Activated CD4-positive, alpha-beta T cell treated with anti-CD3 and anti-CD28 coated beads, Interleukin-2, amount 10 ng/mL, durations not matched to agents 24 days and 14 days (primary cell): Measurements from ENCODE around the gene FAM193A. TPM values are rescaled to one million over a fixed set of nuclear protein-coding genes. Genes with fewer than 3 reads are reported as not detected.
"Not testable (repeated sequence)": the region's sequence is repeated elsewhere in the genome, so short reads cannot be mapped to it uniquely, and the experiment has no call there.

Source experiments
- DNase-seq: peaks from one replicate; pipeline ENCODE4 v3.0.0; 2022
- H3K27ac Mint-ChIP-seq: one replicate; pipeline ENCODE4 v1.8.0; 2022; ENCODE audit warnings: mild to moderate bottlenecking, mixed read lengths
- H3K27me3 Mint-ChIP-seq: one replicate; pipeline ENCODE4 v1.8.0; 2022; ENCODE audit warnings: mixed read lengths
- H3K36me3 Mint-ChIP-seq: one replicate; pipeline ENCODE4 v1.8.0; 2022; ENCODE audit warnings: low read depth, mild to moderate bottlenecking, mixed read lengths
- H3K4me1 Mint-ChIP-seq: one replicate; pipeline ENCODE4 v1.8.0; 2021; ENCODE audit warnings: mixed read lengths
- H3K4me3 Mint-ChIP-seq: one replicate; pipeline ENCODE4 v1.8.0; 2022; ENCODE audit warnings: mild to moderate bottlenecking, moderate library complexity, mixed read lengths
- H3K9me3 Mint-ChIP-seq: one replicate; pipeline ENCODE4 v1.8.0; 2021; ENCODE audit warnings: mixed read lengths
- intact Hi-C: fragments of 100-400 bp; cut with micrococcal nuclease; formaldehyde crosslinking; loops from one replicate; pipeline ENCODE4 v1.15.1; 2023
- total RNA-seq: library from RNA; stranded (reverse); gene quantifications from 2 replicates; pipeline ENCODE4 v1.2.3, GENCODE V29; 2022

Gene FAM193A
- total RNA-seq, 1 donor from 2014 or later: 29.5 TPM

DNA sequence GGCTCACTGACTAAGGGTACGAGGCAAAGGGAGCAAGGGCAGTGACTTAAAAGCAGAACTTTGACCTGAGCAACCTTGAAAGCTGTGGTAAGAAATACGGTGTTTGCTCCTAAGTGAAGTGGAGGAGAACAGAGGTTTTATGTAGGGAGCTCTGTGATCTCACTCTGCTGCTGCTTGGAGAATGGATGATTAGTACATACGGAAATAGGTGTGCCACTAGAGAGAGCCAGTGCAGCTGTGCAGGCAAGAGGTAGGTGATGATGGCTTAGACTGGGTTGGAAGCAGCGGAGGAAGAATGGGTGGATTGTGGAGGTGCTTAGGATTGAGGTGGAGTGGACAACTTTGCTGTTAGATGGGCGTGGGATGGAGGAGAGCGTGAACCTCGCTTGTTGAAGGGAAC lies 85.0 kb downstream of the FAM193A start:
- Mint-ChIP-seq H3K4me1 (peaks cover 13% of the 10 kb centered on the region), H3K36me3 (peaks cover 4% of the 10 kb centered on the region), H3K4me3 (no peak overlapping the region), H3K27ac (peak overlapping the region; percentile 27), H3K9me3 (no peaks in the 10 kb centered on the region), H3K27me3 (no peaks in the 10 kb centered on the region)
- no peak for DNase-seq
- intact Hi-C loops: no loop called here

DNA sequence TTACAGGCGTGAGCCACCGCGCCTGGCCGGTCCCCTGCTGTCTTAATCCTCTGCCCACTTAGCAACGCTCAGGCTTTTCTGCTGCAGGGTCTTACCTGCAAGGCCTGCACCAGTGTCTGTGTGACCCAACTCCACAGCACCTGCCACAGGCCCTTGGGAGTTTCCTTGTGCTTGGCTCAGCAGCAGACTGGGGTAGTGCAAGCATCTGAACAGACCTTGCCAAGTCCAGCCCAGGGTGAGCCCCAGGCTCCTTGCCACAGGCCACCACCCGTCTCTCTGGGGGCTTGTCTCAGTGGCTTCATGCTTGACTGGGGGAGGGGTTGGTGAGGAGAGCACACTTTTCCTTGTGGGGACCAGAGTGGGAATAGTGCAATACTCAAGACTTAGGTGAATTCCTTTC lies 87.0 kb downstream of the FAM193A start:
- H3K9me3 Mint-ChIP-seq: no peaks in the 10 kb centered on the region
- no peak overlapping the region for H3K4me3 Mint-ChIP-seq
- H3K4me1 Mint-ChIP-seq: peaks cover 13% of the 10 kb centered on the region
- no peak for DNase-seq
- intact Hi-C loops: no loop called here
- H3K36me3 Mint-ChIP-seq: peaks cover 15% of the 10 kb centered on the region
- H3K27me3 Mint-ChIP-seq: no peaks in the 10 kb centered on the region
- H3K27ac Mint-ChIP-seq: no peak overlapping the region

DNA sequence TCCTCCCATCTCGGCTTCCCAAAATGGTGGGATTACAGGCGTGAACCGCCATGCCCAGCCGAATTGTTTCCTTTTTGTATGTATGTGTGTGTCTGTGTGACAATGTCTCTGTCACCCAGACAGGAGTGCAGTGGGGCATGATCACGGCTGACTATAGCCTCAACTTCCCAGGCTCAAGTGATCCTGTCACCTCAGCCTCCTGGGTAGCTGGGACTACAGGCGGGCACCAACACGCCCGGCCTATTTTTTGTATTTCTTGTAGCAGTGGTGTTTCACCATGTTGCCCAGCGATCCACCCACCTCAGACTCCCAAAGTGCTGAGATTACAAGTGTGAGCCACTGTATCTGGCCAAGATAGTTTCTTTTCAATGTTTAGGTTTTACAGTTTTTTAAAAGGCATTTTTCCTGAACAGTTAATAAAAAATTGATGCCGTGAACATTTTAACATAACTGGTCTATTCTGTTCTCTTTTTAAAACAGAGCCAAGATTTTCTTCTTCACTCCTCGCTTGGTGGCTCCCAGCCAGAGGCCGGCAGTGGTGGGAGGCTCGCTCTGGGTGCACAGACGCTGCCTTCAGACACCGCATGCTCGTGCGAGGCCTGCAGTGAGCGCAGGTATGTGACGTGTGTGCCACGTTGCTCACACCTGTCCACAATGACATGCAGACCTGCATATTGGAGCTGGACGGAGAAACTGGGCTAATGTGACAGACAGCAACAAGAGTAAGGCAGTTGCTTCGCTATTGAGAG lies 88.5 kb downstream of the FAM193A start:
- Mint-ChIP-seq H3K36me3 (peaks cover 22% of the 10 kb centered on the region), H3K4me3 (no peak overlapping the region), H3K4me1 (peaks cover 10% of the 10 kb centered on the region), H3K9me3 (no peaks in the 10 kb centered on the region), H3K27ac (no peak overlapping the region), H3K27me3 (no peaks in the 10 kb centered on the region)
- DNase-seq: no peak
- intact Hi-C loops: no loop called here

DNA sequence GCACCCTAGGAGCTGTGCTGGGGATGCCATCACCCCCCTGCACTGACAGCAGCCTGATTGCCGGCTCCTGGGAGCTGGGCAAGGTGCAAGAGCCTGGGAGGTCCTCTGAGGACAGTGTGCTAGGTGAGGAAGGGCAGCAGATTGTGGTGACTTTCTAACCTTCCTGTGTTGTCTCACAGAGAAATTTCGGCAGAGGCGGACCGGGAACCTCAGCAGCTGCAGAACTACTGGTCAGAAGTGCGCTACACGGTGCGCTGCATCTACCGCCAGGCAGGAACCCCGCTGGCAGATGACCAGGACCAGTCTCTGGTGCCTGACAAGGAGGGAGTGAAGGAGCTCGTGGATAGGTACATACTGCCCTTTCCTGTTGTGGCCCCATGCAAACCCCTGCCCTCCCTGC lies 89.8 kb downstream of the FAM193A start:
- Mint-ChIP-seq H3K36me3 (peaks cover 25% of the 10 kb centered on the region), H3K27ac (no peak overlapping the region), H3K4me3 (no peak overlapping the region), H3K9me3 (no peaks in the 10 kb centered on the region), H3K4me1 (peaks cover 4% of the 10 kb centered on the region), H3K27me3 (no peaks in the 10 kb centered on the region)
- intact Hi-C loops: no loop called here
- DNase-seq: no peak

DNA sequence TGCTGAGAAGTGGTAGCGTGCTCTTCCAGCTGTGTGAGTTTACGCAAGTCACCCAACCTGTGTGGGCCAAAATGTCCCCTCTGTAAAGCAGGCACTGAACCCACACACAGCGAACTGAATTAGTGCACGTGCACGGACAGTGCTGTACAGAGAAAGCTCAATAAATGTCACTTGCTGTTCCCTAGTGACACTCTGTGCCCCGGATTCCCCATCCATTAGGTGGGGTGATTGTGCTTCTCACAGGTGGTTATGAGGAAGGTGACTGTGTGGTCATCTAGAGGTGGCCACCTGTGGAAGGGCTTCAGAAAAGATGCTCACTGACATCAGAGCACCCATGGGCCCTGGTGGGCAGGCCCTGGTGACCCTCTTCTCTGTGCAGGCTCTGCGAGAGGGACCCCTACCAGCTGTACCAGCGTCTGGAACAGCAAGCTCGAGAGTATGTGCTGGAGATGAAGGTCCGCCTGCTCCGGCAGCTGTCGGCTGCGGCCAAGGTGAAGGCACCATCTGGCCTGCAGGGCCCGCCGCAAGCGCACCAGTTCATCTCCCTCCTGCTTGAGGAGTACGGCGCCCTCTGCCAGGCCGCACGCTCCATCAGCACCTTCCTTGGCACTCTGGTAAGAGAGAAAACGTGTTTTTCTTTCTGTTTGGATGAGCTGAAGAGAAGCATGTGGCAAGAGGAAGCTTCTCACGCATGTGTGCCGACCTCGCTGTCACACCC lies 94.3 kb downstream of the FAM193A start:
- no peaks in the 10 kb centered on the region for H3K4me1 Mint-ChIP-seq
- no peak overlapping the region for H3K4me3 Mint-ChIP-seq
- intact Hi-C loops: no loop called here
- no peak for DNase-seq
- H3K27me3 Mint-ChIP-seq: no peaks in the 10 kb centered on the region
- H3K9me3 Mint-ChIP-seq: no peaks in the 10 kb centered on the region
- H3K27ac Mint-ChIP-seq: no peak overlapping the region
- peaks cover 28% of the 10 kb centered on the region for H3K36me3 Mint-ChIP-seq

DNA sequence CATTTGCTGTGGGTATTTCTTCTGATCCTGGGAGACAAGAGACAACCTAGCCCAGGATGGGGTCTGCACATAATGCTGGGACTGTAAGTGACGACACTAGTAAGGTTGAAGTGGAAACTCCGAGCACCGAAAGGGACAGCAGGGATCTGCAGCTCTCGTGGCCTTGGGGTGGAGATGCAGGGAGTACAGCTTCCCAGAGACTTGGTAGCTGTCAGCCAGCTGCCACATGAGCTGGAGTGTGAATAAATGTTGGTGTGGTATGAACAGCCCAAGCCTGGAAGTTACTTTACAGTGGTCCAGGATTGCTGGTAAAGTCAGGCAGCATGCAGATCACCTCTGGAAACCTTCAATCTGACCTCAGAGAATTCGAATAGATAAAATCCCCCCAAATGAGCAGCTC lies 97.6 kb downstream of the FAM193A start:
- H3K4me1 Mint-ChIP-seq: no peaks in the 10 kb centered on the region
- intact Hi-C loops: no loop called here
- no peak overlapping the region for H3K27ac Mint-ChIP-seq
- peaks cover 32% of the 10 kb centered on the region for H3K36me3 Mint-ChIP-seq
- H3K9me3 Mint-ChIP-seq: no peaks in the 10 kb centered on the region
- DNase-seq: no peak
- H3K4me3 Mint-ChIP-seq: no peak overlapping the region
- no peaks in the 10 kb centered on the region for H3K27me3 Mint-ChIP-seq

DNA sequence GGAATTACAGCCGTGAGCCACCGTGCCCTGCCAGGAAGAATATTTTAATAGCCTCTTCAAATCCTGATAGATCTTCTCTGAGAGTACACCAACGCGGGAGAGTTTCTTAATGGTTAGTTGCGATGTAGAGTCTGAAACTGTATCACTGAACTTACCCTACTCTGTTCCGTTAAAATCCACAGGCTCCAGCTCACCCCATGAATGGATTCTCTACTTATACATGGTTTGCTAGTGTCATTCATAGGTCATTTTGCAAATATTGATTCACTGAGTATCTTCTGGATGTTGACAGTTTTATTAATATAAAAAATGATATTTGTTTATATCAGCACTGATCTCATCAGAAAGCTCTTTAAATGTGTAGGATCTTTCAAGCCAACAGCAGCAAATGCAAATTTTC lies 99.9 kb downstream of the FAM193A start:
- intact Hi-C loops: no loop called here

DNA sequence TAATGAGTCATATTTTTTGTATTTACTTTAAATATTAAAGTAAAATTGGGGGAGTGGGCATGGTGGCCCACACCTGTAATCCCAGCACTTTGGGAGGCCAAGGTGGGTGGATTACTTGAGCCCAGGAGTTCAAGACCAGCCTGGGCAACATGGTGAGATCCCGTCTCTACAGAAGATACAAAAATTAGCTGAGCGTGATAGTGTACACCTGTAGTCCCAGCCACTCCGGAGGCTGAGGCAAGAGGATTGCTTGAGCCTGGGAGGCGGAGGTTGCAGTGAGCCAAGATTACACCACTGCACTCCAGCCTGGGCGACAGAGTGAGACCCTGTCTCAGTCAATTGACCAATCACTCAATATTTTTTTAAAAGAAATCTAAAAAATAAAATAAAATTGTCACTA lies 100.5 kb downstream of the FAM193A start:
- H3K36me3 Mint-ChIP-seq: peaks cover 35% of the 10 kb centered on the region
- intact Hi-C loops, H3K4me1 Mint-ChIP-seq, H3K27me3 Mint-ChIP-seq, H3K4me3 Mint-ChIP-seq, H3K27ac Mint-ChIP-seq, H3K9me3 Mint-ChIP-seq, DNase-seq: not testable (repeated sequence)

More for the DNA sequence above, 99.9 kb downstream of the FAM193A start:
- DNase-seq: no peak
- H3K36me3 Mint-ChIP-seq: peaks cover 35% of the 10 kb centered on the region
- H3K4me3 Mint-ChIP-seq: no peak overlapping the region
- H3K9me3 Mint-ChIP-seq: no peaks in the 10 kb centered on the region
- H3K4me1 Mint-ChIP-seq: no peaks in the 10 kb centered on the region
- H3K27me3 Mint-ChIP-seq: no peaks in the 10 kb centered on the region
- no peak overlapping the region for H3K27ac Mint-ChIP-seq

DNA sequence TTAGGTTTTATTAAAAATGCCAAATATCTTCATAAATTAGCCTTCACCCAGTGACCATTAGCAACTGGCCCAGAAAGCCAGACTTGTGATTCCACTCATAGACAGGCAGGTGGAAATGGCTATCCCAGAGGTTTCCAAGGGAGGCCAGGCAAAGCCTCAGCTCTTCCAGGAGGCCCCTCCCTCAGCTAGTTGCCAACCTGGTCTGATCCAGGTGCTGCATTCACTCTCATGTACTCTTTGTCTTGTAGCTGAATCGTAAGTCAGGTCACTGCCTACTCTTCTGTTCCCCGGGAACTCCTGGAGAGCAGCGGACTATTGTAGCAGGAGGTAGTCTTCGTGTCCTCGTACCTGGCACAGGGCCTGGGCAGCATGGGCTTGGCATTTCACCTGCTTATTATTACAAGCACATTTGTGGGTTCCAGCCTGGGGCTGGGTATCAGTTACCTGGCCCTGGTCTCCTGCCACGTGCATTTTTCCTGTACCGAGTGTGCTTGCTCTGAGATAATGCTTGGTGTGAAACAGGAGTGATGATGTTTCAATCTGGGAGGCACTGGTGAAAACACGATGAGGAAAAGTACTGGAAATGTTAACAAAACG lies 101.6 kb downstream of the FAM193A start:
- Mint-ChIP-seq H3K36me3 (peaks cover 38% of the 10 kb centered on the region), H3K4me3 (no peak overlapping the region), H3K9me3 (no peaks in the 10 kb centered on the region), H3K27me3 (no peaks in the 10 kb centered on the region), H3K4me1 (no peaks in the 10 kb centered on the region), H3K27ac (no peak overlapping the region)
- no peak for DNase-seq
- intact Hi-C loops: no loop called here

DNA sequence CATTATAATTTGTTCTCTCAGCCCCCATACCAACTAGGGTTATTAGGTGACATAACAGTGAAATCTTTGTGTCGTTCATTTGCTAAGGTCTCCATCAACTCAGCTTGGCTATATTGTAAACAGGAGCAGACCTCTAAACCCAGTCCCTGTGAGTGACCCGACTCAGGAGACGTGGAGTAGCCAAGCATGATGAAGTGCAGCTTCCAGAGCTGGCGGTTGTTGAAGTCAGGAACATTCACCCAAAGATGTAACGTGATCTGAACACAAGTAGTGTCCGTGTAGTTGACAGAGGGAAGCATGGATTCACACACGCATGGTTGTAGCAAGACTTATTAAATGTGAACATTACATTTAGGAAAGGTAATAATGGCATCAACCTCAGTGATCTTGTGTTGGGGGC lies 102.3 kb downstream of the FAM193A start:
- intact Hi-C loops: no loop called here
- no peak for DNase-seq
- H3K9me3 Mint-ChIP-seq: no peaks in the 10 kb centered on the region
- H3K27ac Mint-ChIP-seq: no peak overlapping the region
- H3K4me3 Mint-ChIP-seq: no peak overlapping the region
- peaks cover 41% of the 10 kb centered on the region for H3K36me3 Mint-ChIP-seq
- no peaks in the 10 kb centered on the region for H3K27me3 Mint-ChIP-seq
- no peaks in the 10 kb centered on the region for H3K4me1 Mint-ChIP-seq

DNA sequence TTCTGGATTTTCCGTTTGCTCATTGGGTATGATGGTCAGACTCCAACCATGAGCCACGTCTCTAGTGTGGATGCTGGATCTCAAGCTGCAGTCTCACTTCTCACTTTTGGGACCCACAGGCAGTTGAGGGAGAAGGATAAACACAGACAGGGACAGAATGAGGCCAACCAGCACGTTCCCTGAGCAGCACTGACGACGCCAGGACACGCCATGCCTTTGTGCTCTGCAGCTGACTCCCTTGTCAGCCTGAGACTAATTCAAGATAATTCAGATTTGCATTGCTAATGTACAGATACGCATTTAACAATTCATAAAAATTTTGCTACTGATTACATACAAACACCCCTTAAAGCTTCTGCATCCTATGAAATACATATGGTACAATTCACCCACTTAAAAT lies 106.5 kb downstream of the FAM193A start:
- no peaks in the 10 kb centered on the region for H3K27me3 Mint-ChIP-seq
- no peaks in the 10 kb centered on the region for H3K4me1 Mint-ChIP-seq
- H3K27ac Mint-ChIP-seq: no peak overlapping the region
- intact Hi-C loops: no loop called here
- H3K4me3 Mint-ChIP-seq: no peak overlapping the region
- no peaks in the 10 kb centered on the region for H3K9me3 Mint-ChIP-seq
- peaks cover 42% of the 10 kb centered on the region for H3K36me3 Mint-ChIP-seq
- DNase-seq: no peak

DNA sequence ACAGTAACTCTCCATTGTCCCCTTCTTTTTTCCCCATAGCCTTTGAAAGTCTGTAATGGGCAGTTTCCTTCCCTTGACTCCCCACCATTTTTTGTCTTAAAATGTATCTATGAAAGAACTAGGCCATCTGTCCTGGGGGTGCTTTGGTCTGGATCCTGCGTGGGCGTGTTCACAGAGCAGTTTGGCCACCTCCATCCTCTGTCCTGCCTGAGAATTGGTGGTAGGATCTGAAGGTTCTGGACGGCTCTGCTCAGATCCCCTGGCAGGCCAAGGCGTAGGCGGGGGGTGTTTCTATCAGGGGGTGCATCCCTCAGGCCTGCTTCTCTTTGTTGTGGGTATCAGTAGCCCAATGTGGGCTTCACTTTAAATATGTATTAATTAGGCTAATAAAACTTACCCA lies 107.1 kb downstream of the FAM193A start:
- Mint-ChIP-seq H3K27ac (no peak overlapping the region), H3K9me3 (no peaks in the 10 kb centered on the region)
- intact Hi-C loops: no loop called here

DNA sequence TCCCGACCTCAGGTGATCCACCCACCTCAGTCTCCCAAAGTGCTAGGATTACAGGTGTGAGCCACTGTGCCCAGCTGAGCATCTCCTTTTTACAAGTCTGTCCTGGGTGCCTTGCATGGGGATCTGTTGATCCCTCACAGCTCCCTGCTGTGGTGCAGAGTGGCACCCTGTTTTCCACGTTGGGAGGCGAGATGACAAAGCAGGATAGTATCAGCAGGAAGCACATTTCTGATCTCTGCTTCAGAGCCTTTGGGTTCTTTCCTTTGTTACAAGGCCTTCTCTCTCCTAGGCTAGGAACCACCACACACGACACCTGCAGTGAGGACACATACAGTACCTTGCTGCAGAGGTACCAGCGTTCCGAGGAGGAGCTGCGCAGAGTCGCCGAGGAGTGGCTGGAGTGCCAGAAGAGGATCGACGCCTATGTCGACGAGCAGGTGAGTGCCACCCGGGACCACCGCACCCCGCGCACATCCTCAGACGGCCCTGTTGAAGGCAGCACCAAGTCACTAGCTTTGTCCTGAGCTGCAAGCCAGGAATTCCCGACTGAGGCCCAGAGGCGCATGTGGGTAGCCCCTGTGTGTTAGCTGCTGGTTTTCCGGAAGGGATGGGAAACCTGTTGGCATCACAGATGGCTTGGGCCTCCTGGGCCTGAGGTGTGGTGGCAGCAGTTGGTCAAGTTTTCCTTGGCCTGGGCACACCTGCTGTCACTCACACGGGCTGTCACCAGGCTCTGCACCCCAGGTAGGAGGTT lies 110.1 kb downstream of the FAM193A start:
- H3K4me3 Mint-ChIP-seq: no peak overlapping the region
- no peaks in the 10 kb centered on the region for H3K27me3 Mint-ChIP-seq
- H3K4me1 Mint-ChIP-seq: peaks cover 5% of the 10 kb centered on the region
- intact Hi-C loops: no loop called here
- DNase-seq: no peak
- no peaks in the 10 kb centered on the region for H3K9me3 Mint-ChIP-seq
- H3K27ac Mint-ChIP-seq: no peak overlapping the region
- H3K36me3 Mint-ChIP-seq: peaks cover 44% of the 10 kb centered on the region

More for the DNA sequence above, 107.1 kb downstream of the FAM193A start:
- no peak overlapping the region for H3K4me3 Mint-ChIP-seq
- H3K27me3 Mint-ChIP-seq: no peaks in the 10 kb centered on the region
- H3K36me3 Mint-ChIP-seq: peaks cover 44% of the 10 kb centered on the region
- no peaks in the 10 kb centered on the region for H3K4me1 Mint-ChIP-seq
- DNase-seq: no peak
